Thyroid gland (tissue), 4 donors: ENCODE measurements around the gene GMPR. TPM values are rescaled to one million over a fixed set of nuclear protein-coding genes. Genes with fewer than 3 reads are reported as not detected.
A peak's percentile ranks its signal among the peaks of the same experiment; 100 is the strongest.
"Not testable (repeated sequence)": the region's sequence is repeated elsewhere in the genome, so short reads cannot be mapped to it uniquely, and the experiment has no call there.

Experiments
- DNase-seq, 2 donors: peaks; one replicate each; pipeline ENCODE4 v3.0.0-alpha.2; 2019
- H3K27ac ChIP-seq, 3 donors: fragments of 200-600 bp; sonication (generic); 1 replicate in 2 of 3; 2 replicates in 1 of 3; pipeline ENCODE4 v1.5.1; 2016 to 2019; ENCODE audit warnings: mild to moderate bottlenecking in 1 of 3, moderate library complexity in 1 of 3
- H3K27me3 ChIP-seq: fragments of 200-600 bp; sonication (generic); one replicate; pipeline ENCODE4 v1.5.1; 2019
- H3K36me3 ChIP-seq, 2 donors: fragments of 200-600 bp; sonication (generic); one replicate each; pipeline ENCODE4 v1.5.1; 2016 to 2019
- H3K4me1 ChIP-seq, 2 donors: fragments of 200-600 bp; sonication (generic); one replicate each; pipeline ENCODE4 v1.5.1; 2017 to 2019
- H3K4me3 ChIP-seq, 3 donors: fragments of 200-600 bp; sonication (generic); replicated peaks in 1 of 3; 1 replicate in 2 of 3; 2 replicates in 1 of 3; pipeline ENCODE4 v1.5.1; 2016; ENCODE audit warnings: mild to moderate bottlenecking in 1 of 3
- H3K9me3 ChIP-seq: fragments of 200-600 bp; sonication (generic); one replicate; pipeline ENCODE4 v1.5.1; 2017
- POLR2A ChIP-seq, 2 donors: fragments of 450-650 bp; IDR thresholded peaks; one replicate each; pipeline ENCODE4 v1.6.1; 2017; ENCODE audit warnings: antibody characterized with exemption in 2 of 2, mild to moderate bottlenecking in 2 of 2, moderate library complexity in 1 of 2
- WGBS, 2 donors: methylation state at CpG; one replicate each; pipeline ENCODE4 v1.1.5; 2017; 5-methylcytosine and 5-hydroxymethylcytosine counted together
- intact Hi-C: fragments of 100-400 bp; cut with DNase I; formaldehyde crosslinking; loops from one replicate; pipeline ENCODE4 v1.15.1; 2023
- total RNA-seq, 4 donors: library from RNA; depleted of rRNA; stranded (reverse); fragments of >200 nt; gene quantifications; one replicate each; pipeline ENCODE4 v1.2.3, GENCODE V29; 2016
- TF ChIP-seq, protein P1 (sequence below), 6 experiments: fragments of 200-600 bp in 3 of 6; fragments of 450-650 bp in 3 of 6; sonication (generic) in 3 of 6; IDR thresholded peaks; one replicate each; pipeline ENCODE4 v1.5.1; 2016 to 2019; ENCODE audit warnings: antibody characterized with exemption in 6 of 6, mild to moderate bottlenecking in 2 of 6, inconsistent platforms in 1 of 6, moderate library complexity in 1 of 6

GMPR gene
- total RNA-seq, 4 donors from 2014 or later = 2.8 to 10.8 (median 3.3) TPM

DNA sequence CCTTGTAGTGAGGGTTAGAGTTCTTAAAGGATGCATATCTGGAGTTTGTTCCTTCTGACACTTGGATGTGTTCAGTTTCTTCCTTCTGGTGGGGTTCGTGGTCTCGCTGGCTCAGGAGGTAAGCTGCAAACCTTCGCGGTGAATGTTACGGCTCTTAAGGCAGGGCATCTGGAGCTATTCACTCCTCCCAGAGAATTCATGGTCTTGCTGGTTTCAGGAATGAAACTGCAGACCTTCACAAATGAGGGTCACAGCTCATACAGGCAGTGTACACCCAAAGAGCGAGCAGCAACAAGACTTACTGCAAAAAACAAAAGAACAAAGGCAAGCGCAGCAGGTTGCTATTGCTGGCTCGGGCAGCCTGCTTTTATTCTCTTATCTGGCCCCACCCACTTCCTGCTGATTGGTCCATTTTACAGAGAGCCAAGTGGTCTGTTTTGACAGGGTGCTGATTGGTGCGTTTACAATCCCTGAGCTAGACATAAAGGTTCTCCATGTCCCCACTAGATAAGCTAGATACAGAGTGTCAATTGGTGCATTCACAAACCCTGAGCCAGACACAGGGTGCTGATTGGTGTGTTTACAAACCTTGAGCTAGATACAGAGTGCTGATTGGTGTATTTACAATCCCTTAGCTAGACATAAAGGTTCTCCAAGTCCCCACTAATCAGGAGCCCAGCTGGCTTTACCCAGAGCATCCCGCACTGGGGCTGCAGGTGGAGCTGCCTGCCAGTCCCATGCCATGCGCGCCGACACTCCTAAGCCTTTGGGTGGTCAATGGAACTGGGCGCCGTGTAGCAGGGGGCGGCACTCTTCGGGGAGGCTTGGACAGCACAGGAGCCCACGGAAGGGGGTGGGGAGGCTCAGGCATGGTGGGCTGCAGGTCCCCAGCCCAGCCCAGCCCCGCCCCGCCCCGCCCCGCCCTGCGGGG lies 12.0 kb upstream of the GMPR start:
- H3K36me3 ChIP-seq, intact Hi-C loops, H3K27ac ChIP-seq, H3K27me3 ChIP-seq, DNase-seq, H3K4me3 ChIP-seq, H3K9me3 ChIP-seq: not testable (repeated sequence)
- WGBS, 2 donors = 80 to 92% methylated on average over 6 to 21 of the region's 23 CpGs
- H3K4me1 ChIP-seq = peaks cover 0 to 26% of the 10 kb centered on the region in 2 donors

DNA sequence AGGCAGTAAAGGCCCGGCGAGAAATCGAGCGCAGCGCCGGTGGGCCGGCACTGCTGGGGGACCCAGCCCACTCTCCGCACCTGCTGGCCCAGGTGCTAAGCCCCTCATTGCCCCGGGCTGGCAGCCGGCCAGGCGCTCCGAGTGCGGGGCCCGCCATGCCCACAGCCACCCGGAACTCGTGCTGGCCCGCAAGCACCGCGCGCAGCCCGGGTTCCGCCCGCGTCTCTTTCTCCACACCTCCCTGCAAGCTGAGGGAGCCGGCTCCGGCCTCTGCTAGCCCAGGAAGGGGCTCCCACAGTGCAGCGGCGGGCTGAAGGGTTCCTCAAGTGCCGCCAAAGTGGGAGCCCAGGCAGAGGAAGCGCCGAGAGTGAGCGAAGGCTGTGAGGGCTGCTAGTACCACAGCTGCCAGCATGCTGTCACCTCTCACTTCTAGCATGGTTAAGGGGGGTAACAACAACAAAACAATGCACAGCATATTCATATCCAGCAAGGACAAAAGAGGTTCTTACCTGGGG lies 11.3 kb upstream of the GMPR start:
- DNase-seq = peak; percentile 20
- Histone ChIP-seq H3K36me3 (no peaks in the 10 kb centered on the region), H3K4me3 (no peak overlapping the region), H3K27ac (no peak overlapping the region), H3K4me1 (peaks cover 0 to 26% of the 10 kb centered on the region in 2 donors), H3K9me3 (no peaks in the 10 kb centered on the region), H3K27me3 (no peaks in the 10 kb centered on the region)
- WGBS, 2 donors = 45 to 71% methylated on average over 6 to 15 of the region's 32 CpGs
- TF ChIP-seq, protein P1, sequence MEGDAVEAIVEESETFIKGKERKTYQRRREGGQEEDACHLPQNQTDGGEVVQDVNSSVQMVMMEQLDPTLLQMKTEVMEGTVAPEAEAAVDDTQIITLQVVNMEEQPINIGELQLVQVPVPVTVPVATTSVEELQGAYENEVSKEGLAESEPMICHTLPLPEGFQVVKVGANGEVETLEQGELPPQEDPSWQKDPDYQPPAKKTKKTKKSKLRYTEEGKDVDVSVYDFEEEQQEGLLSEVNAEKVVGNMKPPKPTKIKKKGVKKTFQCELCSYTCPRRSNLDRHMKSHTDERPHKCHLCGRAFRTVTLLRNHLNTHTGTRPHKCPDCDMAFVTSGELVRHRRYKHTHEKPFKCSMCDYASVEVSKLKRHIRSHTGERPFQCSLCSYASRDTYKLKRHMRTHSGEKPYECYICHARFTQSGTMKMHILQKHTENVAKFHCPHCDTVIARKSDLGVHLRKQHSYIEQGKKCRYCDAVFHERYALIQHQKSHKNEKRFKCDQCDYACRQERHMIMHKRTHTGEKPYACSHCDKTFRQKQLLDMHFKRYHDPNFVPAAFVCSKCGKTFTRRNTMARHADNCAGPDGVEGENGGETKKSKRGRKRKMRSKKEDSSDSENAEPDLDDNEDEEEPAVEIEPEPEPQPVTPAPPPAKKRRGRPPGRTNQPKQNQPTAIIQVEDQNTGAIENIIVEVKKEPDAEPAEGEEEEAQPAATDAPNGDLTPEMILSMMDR (IDR thresholded peaks at IDR 0.05) = no peak
- no peak for TF ChIP-seq POLR2A (IDR thresholded peaks at IDR 0.05)
- intact Hi-C loops = no loop called here

DNA sequence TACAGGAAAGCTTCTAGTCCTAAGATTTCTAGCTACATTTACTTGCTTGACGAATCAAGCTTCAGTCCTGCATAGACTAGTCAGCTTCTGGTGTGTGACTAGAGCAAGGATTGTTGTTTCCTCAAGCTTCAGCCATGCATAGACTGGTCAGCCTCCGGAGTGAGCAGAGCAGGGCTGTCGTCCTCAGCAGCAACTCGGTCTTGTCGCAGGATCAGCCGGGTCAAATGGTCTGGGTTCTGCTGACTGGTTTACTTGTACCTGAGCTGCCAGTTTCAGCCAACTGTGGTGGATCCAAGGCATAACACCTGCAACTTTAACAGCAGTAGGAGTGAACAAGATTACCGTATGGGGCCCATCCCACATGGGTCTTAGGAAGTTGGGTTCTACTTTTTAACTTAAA lies 10.8 kb upstream of the GMPR start:
- H3K4me3 ChIP-seq = no peak overlapping the region
- intact Hi-C loops = no loop called here
- no peaks in the 10 kb centered on the region for H3K9me3 ChIP-seq
- H3K27me3 ChIP-seq = no peaks in the 10 kb centered on the region
- TF ChIP-seq POLR2A (IDR thresholded peaks at IDR 0.05) = no peak
- TF ChIP-seq, protein P1 (IDR thresholded peaks at IDR 0.05) = no peak
- peaks cover 0 to 26% of the 10 kb centered on the region in 2 donors for H3K4me1 ChIP-seq
- 40 to 67% methylated on average over 7 of the region's 7 CpGs for WGBS, 2 donors
- peak; percentile 46 to 48 for DNase-seq
- no peaks in the 10 kb centered on the region for H3K36me3 ChIP-seq
- no peak overlapping the region for H3K27ac ChIP-seq

DNA sequence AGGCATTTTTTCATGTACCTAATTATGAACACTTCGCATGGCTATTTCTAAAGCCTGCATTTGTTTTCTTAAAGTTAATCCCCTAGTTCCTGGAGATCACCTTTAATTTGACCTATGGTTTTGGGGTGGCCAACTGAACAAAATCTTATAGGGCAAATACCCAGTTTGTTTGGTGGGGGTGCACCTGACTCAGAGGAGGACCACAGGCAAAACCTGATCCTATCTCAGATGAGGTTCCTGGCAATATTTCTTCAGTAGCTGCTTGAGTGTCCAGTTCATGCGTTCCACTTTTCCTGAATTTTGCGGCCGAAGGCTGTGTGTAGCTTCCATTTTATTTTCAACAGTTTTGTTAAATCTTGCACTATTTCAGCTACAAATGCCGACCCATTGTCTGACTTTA lies 10.3 kb upstream of the GMPR start:
- no peak for DNase-seq
- 94% methylated on average over 5 of the region's 5 CpGs for WGBS, 2 donors
- TF ChIP-seq POLR2A (IDR thresholded peaks at IDR 0.05) = no peak
- TF ChIP-seq, protein P1 (IDR thresholded peaks at IDR 0.05) = no peak
- no peaks in the 10 kb centered on the region for H3K9me3 ChIP-seq
- H3K4me3 ChIP-seq = no peak overlapping the region
- no peak overlapping the region for H3K27ac ChIP-seq
- H3K27me3 ChIP-seq = no peaks in the 10 kb centered on the region
- intact Hi-C loops = no loop called here
- no peaks in the 10 kb centered on the region for H3K36me3 ChIP-seq
- H3K4me1 ChIP-seq = peaks cover 0 to 26% of the 10 kb centered on the region in 2 donors

DNA sequence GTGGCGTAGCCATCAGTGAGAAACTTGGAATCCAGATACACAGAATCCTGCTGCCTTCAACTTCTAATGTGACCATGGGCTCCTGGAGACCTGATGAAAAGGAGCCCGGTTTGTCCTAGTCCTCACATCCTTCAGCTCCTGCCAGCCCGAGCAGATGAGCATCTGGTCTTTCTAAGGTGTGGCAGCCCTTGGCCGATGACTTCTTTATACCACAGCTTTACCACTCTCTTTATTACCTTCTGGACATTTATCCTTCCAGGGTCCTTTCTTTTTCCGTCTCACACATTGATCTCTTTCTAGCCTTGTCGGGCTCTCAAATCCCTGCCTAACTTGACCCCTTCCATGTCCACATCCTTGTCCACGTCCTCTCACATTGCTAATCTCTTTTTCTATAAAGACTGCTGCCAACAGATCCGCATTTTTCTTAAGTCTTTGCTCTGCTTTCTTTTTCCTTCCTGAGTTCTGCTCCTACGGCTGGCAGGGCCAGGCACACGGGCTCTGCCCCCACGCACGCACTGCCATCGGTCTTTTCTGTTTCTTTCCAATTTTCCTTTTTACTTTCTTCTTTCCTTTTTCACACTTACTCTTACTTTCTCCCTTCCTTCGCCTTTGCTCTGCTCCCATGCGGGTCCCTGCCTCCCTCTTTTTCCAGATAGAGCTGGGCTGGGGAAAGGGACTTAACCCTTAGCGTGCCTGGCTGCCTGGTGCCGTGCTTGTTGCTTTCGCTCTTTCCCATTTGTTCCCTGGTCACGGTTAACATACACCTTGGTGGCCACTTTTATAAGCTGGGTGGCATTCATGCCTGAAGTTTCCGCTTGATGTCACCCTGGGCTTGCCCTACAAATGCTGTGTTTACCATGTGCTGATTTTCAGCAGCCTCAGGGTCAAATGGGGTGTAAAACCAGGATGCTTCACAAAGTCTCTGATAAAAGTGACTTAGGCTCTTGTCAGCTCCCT lies 9.4 kb upstream of the GMPR start:
- H3K27ac ChIP-seq = no peak overlapping the region
- intact Hi-C loops = no loop called here

More for the DNA sequence above, 9.4 kb upstream of the GMPR start:
- WGBS, 2 donors = 52 to 56% methylated on average over 20 of the region's 20 CpGs
- Histone ChIP-seq H3K9me3 (no peaks in the 10 kb centered on the region), H3K27me3 (no peaks in the 10 kb centered on the region), H3K4me1 (peaks cover 0 to 22% of the 10 kb centered on the region in 2 donors), H3K36me3 (no peaks in the 10 kb centered on the region), H3K4me3 (no peak overlapping the region)
- TF ChIP-seq, protein P1 (IDR thresholded peaks at IDR 0.05) = peak in 3 of 6 experiments; percentile 6 to 20 (median 19)
- no peak for TF ChIP-seq POLR2A (IDR thresholded peaks at IDR 0.05)
- peak in 1 of 2 donors; percentile 18 for DNase-seq
